Stimulated activated CD4-positive, alpha-beta T cell treated with anti-CD3 and anti-CD28 coated beads, Interleukin-12 subunit alpha, Interleukin-12 subunit beta, amount 100 ng/mL, for 4 hours (primary cell): ENCODE results near the gene HMGXB3.

Experiments
- DNase-seq: peaks from one replicate; pipeline ENCODE4 v3.0.0-alpha.2; 2020

The HMGXB3 gene

GRCh38 chr5:150092159-150092787 lies 91.7 kb downstream of the HMGXB3 start:
- DNase-seq: no peak

- no peak for DNase-seq
Observed at GRCh38 chr5:150097152-150097551, 96.6 kb downstream of the HMGXB3 start.

GRCh38 chr5:150101023-150101422 lies 100.5 kb downstream of the HMGXB3 start:
- DNase-seq: no peak
